Measurements from ENCODE around the gene SLC22A15.

DNA sequence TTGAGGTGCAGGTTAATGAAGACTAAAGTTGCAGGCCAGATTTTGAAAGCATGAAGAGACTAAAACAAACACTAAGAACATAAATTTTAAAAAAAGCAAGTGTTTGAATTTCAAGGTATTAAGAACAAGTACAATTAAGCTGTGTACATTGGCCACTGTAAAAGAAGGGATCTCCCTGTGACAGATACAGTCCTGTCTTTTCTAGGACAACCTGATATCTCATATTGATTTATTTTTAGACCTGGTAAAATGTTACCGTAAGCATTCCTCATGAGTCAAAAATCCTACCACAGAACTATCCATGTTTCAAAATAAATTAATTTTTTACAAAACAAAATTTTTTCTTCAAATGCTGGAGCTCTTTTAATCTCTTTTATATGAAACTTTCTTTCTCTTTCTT is 39.4 kb downstream of the SLC22A15 start:
- TF ChIP-seq CTCF (conservative IDR thresholded peaks at IDR 0.05 in 1 of 2, IDR thresholded peaks at IDR 0.05 in 1 of 2; ENCODE audit: extremely low read depth in 1 of 2, insufficient read depth in 1 of 2, low read depth in 1 of 2, low read length in 2 of 2) (no peak), EZH2 (IDR thresholded peaks at IDR 0.05; ENCODE audit: borderline replicate concordance, low read length) (no peak)
